WTC11 (cell line): ENCODE results near the gene ARL4C. TPM values are rescaled to one million over a fixed set of nuclear protein-coding genes. Genes with fewer than 3 reads are reported as not detected.

Experiments
- ATAC-seq: fragments of 200-7000 bp; cut with Tn5 transposase; 2 replicates; pipeline ENCODE4 v1.10.0; 2021; ENCODE audit warnings: mild to moderate bottlenecking, moderate library complexity
- CTCF ChIA-PET: fragments of 300-600 bp; sonication (Branson Sonifier 250); formaldehyde crosslinking; loops from one replicate; lab custom pipeline; 2021; ENCODE audit warnings: antibody characterized with exemption; lab: Charles Lee
- POLR2A ChIA-PET: fragments of 350-600 bp; sonication (Branson Sonifier 250); formaldehyde crosslinking; loops from one replicate; lab custom pipeline; 2021; ENCODE audit warnings: antibody characterized with exemption; lab: Charles Lee
- DNase-seq: peaks from one replicate; pipeline ENCODE4 v3.0.0; 2021; ENCODE audit warnings: low spot score
- H3K27ac Mint-ChIP-seq: 2 replicates; pipeline ENCODE4 v1.8.0; 2021; ENCODE audit warnings: mixed read lengths
- H3K27me3 Mint-ChIP-seq: 2 replicates; pipeline ENCODE4 v1.8.0; 2021; ENCODE audit warnings: low read depth, mild to moderate bottlenecking, moderate library complexity, mixed read lengths
- H3K36me3 Mint-ChIP-seq: 2 replicates; pipeline ENCODE4 v1.8.0; 2021; ENCODE audit warnings: mixed read lengths
- H3K4me1 Mint-ChIP-seq: 2 replicates; pipeline ENCODE4 v1.8.0; 2022; ENCODE audit warnings: mixed read lengths
- H3K4me3 Mint-ChIP-seq: 2 replicates; pipeline ENCODE4 v1.8.0; 2021; ENCODE audit warnings: mild to moderate bottlenecking, moderate library complexity, mixed read lengths
- H3K9me3 Mint-ChIP-seq: 2 replicates; pipeline ENCODE4 v1.8.0; 2021; ENCODE audit warnings: mixed read lengths
- E2F1 ChIP-seq: sonication (generic); formaldehyde crosslinking; IDR thresholded peaks from 2 replicates; pipeline ENCODE4 v1.8.0; 2022; ENCODE audit warnings: mild to moderate bottlenecking, missing genetic modification reagents
- FOXP4 ChIP-seq: sonication (generic); formaldehyde crosslinking; IDR thresholded peaks from 2 replicates; pipeline ENCODE4 v1.8.0; 2022; ENCODE audit warnings: mild to moderate bottlenecking, missing genetic modification reagents
- KAT7 ChIP-seq: sonication (generic); formaldehyde crosslinking; IDR thresholded peaks from 2 replicates; pipeline ENCODE4 v1.8.1; 2023; ENCODE audit warnings: missing genetic modification reagents, mild to moderate bottlenecking, borderline replicate concordance
- NFATC4 ChIP-seq: fragments of 250-450 bp; sonication (Bioruptor Pico); IDR thresholded peaks from 2 replicates; pipeline ENCODE4 v1.9.0; 2021; ENCODE audit warnings: mild to moderate bottlenecking
- PRDM15 ChIP-seq: sonication (generic); formaldehyde crosslinking; IDR thresholded peaks from 2 replicates; pipeline ENCODE4 v1.8.0; 2022; ENCODE audit warnings: missing genetic modification reagents
- PRRX2 ChIP-seq: fragments of 250-450 bp; sonication (Bioruptor Pico); IDR thresholded peaks from 2 replicates; pipeline ENCODE4 v1.8.0; 2021; ENCODE audit warnings: mild to moderate bottlenecking
- SMAD4 ChIP-seq: sonication (generic); formaldehyde crosslinking; IDR thresholded peaks from 2 replicates; pipeline ENCODE4 v1.8.0; 2022; ENCODE audit warnings: mild to moderate bottlenecking, missing genetic modification reagents
- SP1 ChIP-seq: sonication (generic); formaldehyde crosslinking; conservative IDR thresholded peaks from 2 replicates; pipeline ENCODE4 v1.8.1; 2022; ENCODE audit warnings: missing genetic modification reagents
- STAT6 ChIP-seq: sonication (generic); formaldehyde crosslinking; conservative IDR thresholded peaks from 2 replicates; pipeline ENCODE4 v1.8.1; 2023; ENCODE audit warnings: mild to moderate bottlenecking, low read depth, missing genetic modification reagents, moderate library complexity
- TP53 ChIP-seq: sonication (generic); formaldehyde crosslinking; IDR thresholded peaks from 2 replicates; pipeline ENCODE4 v1.8.1; 2023; ENCODE audit warnings: mild to moderate bottlenecking, missing genetic modification reagents
- USF1 ChIP-seq: sonication (generic); formaldehyde crosslinking; IDR thresholded peaks from 2 replicates; pipeline ENCODE4 v1.8.0; 2022; ENCODE audit warnings: mild to moderate bottlenecking, missing genetic modification reagents
- ZMAT4 ChIP-seq: fragments of 250-450 bp; sonication (Bioruptor Pico); IDR thresholded peaks from 2 replicates; pipeline ENCODE4 v1.9.0; 2021; ENCODE audit warnings: mild to moderate bottlenecking
- ZNF138 ChIP-seq: sonication (generic); formaldehyde crosslinking; conservative IDR thresholded peaks from 2 replicates; pipeline ENCODE4 v1.8.1; 2022; ENCODE audit warnings: mild to moderate bottlenecking, moderate library complexity, missing genetic modification reagents
- total RNA-seq: library from RNA; stranded (reverse); gene quantifications from 3 replicates; pipeline ENCODE4 v1.2.3, GENCODE V29; 2021
- TF ChIP-seq, protein P1 (sequence below): sonication (generic); formaldehyde crosslinking; IDR thresholded peaks from 2 replicates; pipeline ENCODE4 v1.8.1; 2022; ENCODE audit warnings: low read depth, missing genetic modification reagents, borderline replicate concordance

Gene ARL4C
- total RNA-seq, 1 experiment from 2014 or later, result 10.6 TPM

- peaks cover 5% of the 10 kb centered on the region for H3K4me1 Mint-ChIP-seq
- H3K27ac Mint-ChIP-seq, result no peak overlapping the region
- peaks cover 11% of the 10 kb centered on the region for H3K36me3 Mint-ChIP-seq
- no peak overlapping the region for H3K4me3 Mint-ChIP-seq
- no peaks in the 10 kb centered on the region; the same call in 1 of the 2 replicates for H3K27me3 Mint-ChIP-seq
- ChIA-PET CTCF (no interaction called here), POLR2A (no interaction called here)
- no peak for ATAC-seq
- TF ChIP-seq E2F1 (CRISPR knock-in tag), result no peak
- TF ChIP-seq KAT7, result no peak
- TF ChIP-seq PRDM15 (CRISPR knock-in tag), result no peak
- no peak for TF ChIP-seq SMAD4
- no peak for TF ChIP-seq FOXP4 (CRISPR knock-in tag)
- no peak for TF ChIP-seq SP1 (CRISPR knock-in tag)
- TF ChIP-seq TP53 (CRISPR knock-in tag), result no peak
- TF ChIP-seq ZNF138 (CRISPR knock-in tag), result no peak
- TF ChIP-seq, protein P1, sequence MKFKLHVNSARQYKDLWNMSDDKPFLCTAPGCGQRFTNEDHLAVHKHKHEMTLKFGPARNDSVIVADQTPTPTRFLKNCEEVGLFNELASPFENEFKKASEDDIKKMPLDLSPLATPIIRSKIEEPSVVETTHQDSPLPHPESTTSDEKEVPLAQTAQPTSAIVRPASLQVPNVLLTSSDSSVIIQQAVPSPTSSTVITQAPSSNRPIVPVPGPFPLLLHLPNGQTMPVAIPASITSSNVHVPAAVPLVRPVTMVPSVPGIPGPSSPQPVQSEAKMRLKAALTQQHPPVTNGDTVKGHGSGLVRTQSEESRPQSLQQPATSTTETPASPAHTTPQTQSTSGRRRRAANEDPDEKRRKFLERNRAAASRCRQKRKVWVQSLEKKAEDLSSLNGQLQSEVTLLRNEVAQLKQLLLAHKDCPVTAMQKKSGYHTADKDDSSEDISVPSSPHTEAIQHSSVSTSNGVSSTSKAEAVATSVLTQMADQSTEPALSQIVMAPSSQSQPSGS, result no peak
- TF ChIP-seq STAT6 (CRISPR knock-in tag), result no peak
- TF ChIP-seq USF1 (CRISPR knock-in tag), result no peak
- no peak for TF ChIP-seq NFATC4 (CRISPR knock-in tag)
- no peak for TF ChIP-seq PRRX2 (CRISPR knock-in tag)
- no peak for TF ChIP-seq ZMAT4
- TF ChIP-seq, all 79 proteins: peak for 0
- H3K9me3 Mint-ChIP-seq, result peaks cover 21% of the 10 kb centered on the region
- no peak for DNase-seq
Observed at GRCh38 chr2:234459401-234460009, 37.4 kb downstream of the ARL4C start.
